H9 (cell line): ENCODE measurements around the gene MYRIP. TPM values are rescaled to one million over a fixed set of nuclear protein-coding genes. Genes with fewer than 3 reads are reported as not detected.

Experiments used
- DNase-seq: peaks from one replicate; pipeline ENCODE4 v3.0.0-alpha.2; 2017
- H2AFZ ChIP-seq: one replicate; pipeline ENCODE4 v1.6.1; 2013; ENCODE audit warnings: mild to moderate bottlenecking, low read length, control low read depth, moderate library complexity
- H2AK5ac ChIP-seq: 2 replicates; pipeline ENCODE4 v1.6.1; 2013; ENCODE audit warnings: low read length, control low read depth, mixed read lengths; ENCODE audit not compliant: insufficient read length
- H2BK120ac ChIP-seq: one replicate; pipeline ENCODE4 v1.6.1; 2013; ENCODE audit warnings: low read depth, mild to moderate bottlenecking, low read length, control low read depth, inconsistent platforms; ENCODE audit not compliant: poor library complexity, severe bottlenecking
- H2BK12ac ChIP-seq: 2 replicates; pipeline ENCODE4 v1.6.1; 2013; ENCODE audit warnings: low read length, control low read depth, mixed read lengths, low read depth; ENCODE audit not compliant: insufficient read length
- H2BK15ac ChIP-seq: 2 replicates; pipeline ENCODE4 v1.6.1; 2013; ENCODE audit warnings: low read depth, low read length, control low read depth
- H2BK20ac ChIP-seq: one replicate; pipeline ENCODE4 v1.6.1; 2013; ENCODE audit warnings: low read depth, mild to moderate bottlenecking, low read length, control low read depth, inconsistent platforms; ENCODE audit not compliant: poor library complexity, severe bottlenecking
- H2BK5ac ChIP-seq: 2 replicates; pipeline ENCODE4 v1.6.1; 2013; ENCODE audit warnings: low read length, control low read depth, mixed read lengths; ENCODE audit not compliant: insufficient read length
- H3K14ac ChIP-seq: 2 replicates; pipeline ENCODE4 v1.6.1; 2013; ENCODE audit warnings: low read length, control low read depth; ENCODE audit not compliant: insufficient read depth
- H3K18ac ChIP-seq: 2 replicates; pipeline ENCODE4 v1.6.1; 2013; ENCODE audit warnings: low read depth, mild to moderate bottlenecking, mixed read lengths, low read length, control low read depth; ENCODE audit not compliant: insufficient read length
- H3K23ac ChIP-seq: 2 replicates; pipeline ENCODE4 v1.6.1; 2013; ENCODE audit warnings: low read length, control low read depth, mixed read lengths, low read depth; ENCODE audit not compliant: insufficient read length
- H3K23me2 ChIP-seq: 2 replicates; pipeline ENCODE4 v1.6.1; 2013; ENCODE audit warnings: low read depth, mild to moderate bottlenecking, mixed read lengths, low read length, control low read depth; ENCODE audit not compliant: insufficient read length, poor library complexity, severe bottlenecking
- H3K27ac ChIP-seq: 2 replicates; pipeline ENCODE4 v1.5.1; 2013; ENCODE audit warnings: low read length, control low read depth, mixed read lengths, low read depth; ENCODE audit not compliant: insufficient read length
- H3K27me3 ChIP-seq: 2 replicates; pipeline ENCODE4 v1.6.1; 2013; ENCODE audit warnings: low read length, control low read depth, inconsistent platforms; ENCODE audit not compliant: insufficient read depth
- H3K4ac ChIP-seq: 2 replicates; pipeline ENCODE4 v1.6.1; 2013; ENCODE audit warnings: low read depth, mild to moderate bottlenecking, control low read depth, inconsistent platforms, low read length, moderate library complexity
- H3K4me1 ChIP-seq: 2 replicates; pipeline ENCODE4 v1.6.1; 2013; ENCODE audit warnings: low read length, control low read depth, inconsistent platforms; ENCODE audit not compliant: insufficient read depth
- H3K4me2 ChIP-seq: 2 replicates; pipeline ENCODE4 v1.6.1; 2013; ENCODE audit warnings: low read length, control low read depth, mixed read lengths; ENCODE audit not compliant: insufficient read length, insufficient read depth
- H3K56ac ChIP-seq: 2 replicates; pipeline ENCODE4 v1.6.1; 2013; ENCODE audit warnings: low read depth, mild to moderate bottlenecking, mixed read lengths, low read length, control low read depth; ENCODE audit not compliant: insufficient read length
- H3K79me1 ChIP-seq: 2 replicates; pipeline ENCODE4 v1.6.1; 2013; ENCODE audit warnings: low read depth, mild to moderate bottlenecking, moderate library complexity, low read length, control low read depth, inconsistent platforms; ENCODE audit not compliant: insufficient read depth, poor library complexity, severe bottlenecking
- H3K79me2 ChIP-seq: 2 replicates; pipeline ENCODE4 v1.6.1; 2013; ENCODE audit warnings: low read length, control low read depth, inconsistent platforms; ENCODE audit not compliant: insufficient read depth
- H3K9ac ChIP-seq: 2 replicates; pipeline ENCODE4 v1.6.1; 2013; ENCODE audit warnings: low read length, control low read depth, mixed read lengths; ENCODE audit not compliant: insufficient read length; ENCODE audit errors: extremely low read depth
- H3K9me3 ChIP-seq: one replicate; pipeline ENCODE4 v1.6.1; 2013; ENCODE audit warnings: low read depth, low read length, inconsistent platforms; ENCODE audit not compliant: control insufficient read depth
- H3T11ph ChIP-seq: one replicate; pipeline ENCODE4 v1.6.1; 2013; ENCODE audit warnings: mild to moderate bottlenecking, low read length, control low read depth, inconsistent platforms
- H4K20me1 ChIP-seq: one replicate; pipeline ENCODE4 v1.6.1; 2013; ENCODE audit not compliant: control insufficient read depth, insufficient read length, insufficient read depth
- H4K5ac ChIP-seq: 2 replicates; pipeline ENCODE4 v1.6.1; 2013; ENCODE audit warnings: low read depth, mild to moderate bottlenecking, mixed read lengths, low read length, control low read depth; ENCODE audit not compliant: insufficient read length
- H4K8ac ChIP-seq: replicated peaks from 2 replicates; pipeline ENCODE4 v1.6.1; 2013; ENCODE audit warnings: low read length, control low read depth, mixed read lengths, low read depth; ENCODE audit not compliant: insufficient read length
- H4K91ac ChIP-seq: 2 replicates; pipeline ENCODE4 v1.6.1; 2013; ENCODE audit warnings: low read depth, mild to moderate bottlenecking, moderate library complexity, mixed read lengths, low read length, control low read depth; ENCODE audit not compliant: insufficient read length
- H3K27ac Mint-ChIP-seq, 3 experiments: 2 replicates in 2 of 3; 3 replicates in 1 of 3; pipeline ENCODE4 v1.8.0; 2020 to 2021; ENCODE audit warnings: mixed read lengths in 3 of 3, mild to moderate bottlenecking in 1 of 3, moderate library complexity in 1 of 3
- H3K27me3 Mint-ChIP-seq: 2 replicates; pipeline ENCODE4 v1.8.0; 2021; ENCODE audit warnings: low read depth, mild to moderate bottlenecking, moderate library complexity, mixed read lengths
- H3K36me3 Mint-ChIP-seq, 3 experiments: 2 replicates in 2 of 3; 3 replicates in 1 of 3; pipeline ENCODE4 v1.8.0; 2020 to 2021; ENCODE audit warnings: low read depth in 3 of 3, mixed read lengths in 3 of 3; ENCODE audit not compliant: insufficient read depth in 1 of 3
- H3K4me1 Mint-ChIP-seq, 2 experiments: 2 replicates each; pipeline ENCODE4 v1.8.0; 2020; ENCODE audit warnings: mixed read lengths in 2 of 2
- H3K4me3 Mint-ChIP-seq, 2 experiments: 2 replicates in 1 of 2; 3 replicates in 1 of 2; pipeline ENCODE4 v1.8.0; 2020 to 2021; ENCODE audit warnings: mild to moderate bottlenecking in 2 of 2, mixed read lengths in 2 of 2, moderate library complexity in 1 of 2
- H3K9me3 Mint-ChIP-seq, 2 experiments: 2 replicates in 1 of 2; 3 replicates in 1 of 2; pipeline ENCODE4 v1.8.0; 2020; ENCODE audit warnings: mild to moderate bottlenecking in 2 of 2, mixed read lengths in 2 of 2, moderate library complexity in 1 of 2
- CTCF ChIP-seq: fragments of 200-600 bp; sonication (generic); conservative IDR thresholded peaks from 3 replicates; pipeline ENCODE4 v1.8.0; 2021; ENCODE audit warnings: antibody characterized with exemption, mild to moderate bottlenecking
- WGBS: extraction: QIAGEN DNeasy Blood & Tissue Kit; methylation state at CpG from one replicate; pipeline ENCODE4 v1.1.7; 2013; ENCODE audit warnings: missing lambda C conversion rate, low lambda C conversion rate, mixed read lengths; ENCODE audit not compliant: insufficient read length; ENCODE audit errors: extremely low coverage; 5-methylcytosine and 5-hydroxymethylcytosine counted together
- total RNA-seq: library from RNA; stranded (reverse); gene quantifications from 2 replicates; pipeline ENCODE4 v1.2.1, GENCODE V29; 2021

The MYRIP gene
- total RNA-seq, 1 experiment from 2014 or later: 1.8 TPM

- H3K9me3 Mint-ChIP-seq: no peaks in the 10 kb centered on the region
- WGBS: no CpG with 5 or more reads among the region's 1 CpG
- H3K27ac ChIP-seq: no peak overlapping the region
- no peaks in the 10 kb centered on the region for H3K27me3 Mint-ChIP-seq
- no peaks in the 10 kb centered on the region; the same call in 1 of the 2 replicates for H3K4me1 ChIP-seq
- H3K9ac ChIP-seq: no peak overlapping the region
- H4K20me1 ChIP-seq: no peaks in the 10 kb centered on the region
- H3K56ac ChIP-seq: no peak overlapping the region
- no peak overlapping the region for H2BK20ac ChIP-seq
- no peaks in the 10 kb centered on the region for H3K9me3 ChIP-seq
- H3K79me2 ChIP-seq: no peaks in the 10 kb centered on the region
- H3K79me1 ChIP-seq: no peaks in the 10 kb centered on the region
- no peak overlapping the region for H2BK120ac ChIP-seq
- no peak overlapping the region for H2AK5ac ChIP-seq
- no peak overlapping the region for H2BK15ac ChIP-seq
- no peaks in the 10 kb centered on the region for H3K23me2 ChIP-seq
- H3T11ph ChIP-seq: no peak overlapping the region
- H4K91ac ChIP-seq: no peak overlapping the region
- no peak overlapping the region for H3K4me2 ChIP-seq
- H3K4me3 Mint-ChIP-seq: no peak overlapping the region
- peaks cover 7% of the 10 kb centered on the region in 2 experiments for H3K4me1 Mint-ChIP-seq
- no peak overlapping the region for H4K5ac ChIP-seq
- no peaks in the 10 kb centered on the region for H3K27me3 ChIP-seq
- no peak overlapping the region for H4K8ac ChIP-seq
- no peak overlapping the region for H3K4ac ChIP-seq
- no peak overlapping the region for H2BK5ac ChIP-seq
- TF ChIP-seq CTCF: peak; percentile 45; the same call in 2 of the 3 replicates
- H3K14ac ChIP-seq: no peak overlapping the region
- no peak overlapping the region for H2AFZ ChIP-seq
- H3K36me3 Mint-ChIP-seq: no peaks in the 10 kb centered on the region
- peak; percentile 34 for DNase-seq
- no peak overlapping the region for H3K27ac Mint-ChIP-seq
- H3K23ac ChIP-seq: no peak overlapping the region
- H2BK12ac ChIP-seq: no peak overlapping the region
- no peak overlapping the region for H3K18ac ChIP-seq
These were observed 431.5 kb downstream of the MYRIP start for GRCh38 chr3:40240921-40241320.
